Tibial nerve (tissue), 4 donors: ENCODE measurements around the gene PLSCR4.

Experiments
- CTCF ChIP-seq, 5 experiments: fragments of 200-600 bp in 3 of 5; fragments of 450-650 bp in 2 of 5; sonication (generic) in 3 of 5; IDR thresholded peaks; one replicate each; pipeline ENCODE4 v1.5.1; 2016 to 2019; ENCODE audit warnings: antibody characterized with exemption in 5 of 5, mild to moderate bottlenecking in 3 of 5, moderate library complexity in 2 of 5
- EP300 ChIP-seq, 2 donors: sonication (generic); formaldehyde crosslinking; IDR thresholded peaks; one replicate each; pipeline ENCODE4 v1.6.1; 2017; ENCODE audit warnings: antibody characterized with exemption in 2 of 2, mild to moderate bottlenecking in 1 of 2
- POLR2A ChIP-seq, 2 donors: fragments of 450-650 bp; IDR thresholded peaks; one replicate each; pipeline ENCODE4 v1.6.1; 2017; ENCODE audit warnings: antibody characterized with exemption in 2 of 2, mild to moderate bottlenecking in 2 of 2, moderate library complexity in 2 of 2

GRCh38 chr3:146209371-146209770 is 41.5 kb downstream of the PLSCR4 start:
- TF ChIP-seq CTCF (IDR thresholded peaks at IDR 0.05) = no peak
- no peak for TF ChIP-seq POLR2A (IDR thresholded peaks at IDR 0.05)
- TF ChIP-seq EP300 (IDR thresholded peaks at IDR 0.05) = no peak
